HepG2 (cell line): ENCODE results near the gene DLAT.

Source experiments
- CEBPB ChIP-seq: IDR thresholded peaks from 2 replicates; pipeline ENCODE4 v1.6.1; 2011; ENCODE audit warnings: low read depth, low read length, improper control_type of control experiment, borderline replicate concordance
- CEBPZ ChIP-seq: IDR thresholded peaks from 2 replicates; pipeline ENCODE4 v1.6.1; 2012; ENCODE audit warnings: low read length, improper control_type of control experiment
- CTCF ChIP-seq: sonication (generic); formaldehyde crosslinking; IDR thresholded peaks from 2 replicates; pipeline ENCODE4 v1.5.0; 2020; ENCODE audit warnings: mild to moderate bottlenecking, missing genetic modification reagents, moderate library complexity
- FOXA1 ChIP-seq, 2 experiments: fragments of 450-650 bp in 1 of 2; sonication (generic) in 1 of 2; formaldehyde crosslinking in 1 of 2; IDR thresholded peaks; 2 replicates each; pipeline versions ENCODE4 v1.4.0 to v1.6.1; 2016 to 2020; ENCODE audit warnings: missing genetic modification reagents in 1 of 2
- LBX2 ChIP-seq: sonication (generic); formaldehyde crosslinking; IDR thresholded peaks from 2 replicates; pipeline ENCODE4 v1.5.0; 2020; ENCODE audit warnings: missing genetic modification reagents, mild to moderate bottlenecking, borderline replicate concordance
- MXD3 ChIP-seq: IDR thresholded peaks from 2 replicates; pipeline ENCODE4 v1.6.1; 2016; ENCODE audit warnings: mild to moderate bottlenecking, missing biosample characterization, missing genetic modification reagents
- POLR2AphosphoS5 ChIP-seq: IDR thresholded peaks from 2 replicates; pipeline ENCODE4 v1.6.1; 2012; ENCODE audit warnings: low read depth, low read length
- SATB2 ChIP-seq: sonication (generic); formaldehyde crosslinking; IDR thresholded peaks from 2 replicates; pipeline ENCODE4 v1.5.0; 2020; ENCODE audit warnings: missing genetic modification reagents
- SMAD3 ChIP-seq: sonication (generic); formaldehyde crosslinking; IDR thresholded peaks from 2 replicates; pipeline ENCODE4 v1.4.0; 2020; ENCODE audit warnings: missing genetic modification reagents
- SOX6 ChIP-seq, 2 experiments: fragments of 450-650 bp in 1 of 2; sonication (generic) in 1 of 2; formaldehyde crosslinking in 1 of 2; IDR thresholded peaks; 2 replicates each; pipeline versions ENCODE4 v1.4.0 to v1.6.1; 2017 to 2020; ENCODE audit warnings: antibody characterized with exemption in 1 of 2, mild to moderate bottlenecking in 1 of 2, missing genetic modification reagents in 1 of 2
- TAF15 ChIP-seq: fragments of 200-400 bp; formaldehyde crosslinking; IDR thresholded peaks from one replicate; pipeline ENCODE4 v1.6.1; 2018; ENCODE audit warnings: mild to moderate bottlenecking, low read depth, low read length; ENCODE audit not compliant: poor library complexity, severe bottlenecking
- ZNF3 ChIP-seq: IDR thresholded peaks from 2 replicates; pipeline ENCODE4 v1.7.0; 2017; ENCODE audit warnings: inconsistent platforms
- ZNF362 ChIP-seq: sonication (generic); formaldehyde crosslinking; IDR thresholded peaks from 2 replicates; pipeline ENCODE4 v1.4.0; 2020; ENCODE audit warnings: missing genetic modification reagents, mild to moderate bottlenecking, borderline replicate concordance

- TF ChIP-seq SMAD3 (CRISPR knock-in tag) (no peak), SATB2 (CRISPR knock-in tag) (no peak), ZNF3 (CRISPR knock-in tag) (no peak), MXD3 (no peak), FOXA1 (IDR thresholded peaks at IDR 0.05) (no peak), FOXA1 (CRISPR knock-in tag; IDR thresholded peaks at IDR 0.05) (no peak), CTCF (CRISPR knock-in tag) (no peak), SOX6 (IDR thresholded peaks at IDR 0.05) (no peak), SOX6 (CRISPR knock-in tag; IDR thresholded peaks at IDR 0.05) (no peak), POLR2AphosphoS5 (no peak), CEBPB (no peak), TAF15 (no peak), LBX2 (CRISPR knock-in tag) (no peak), ZNF362 (CRISPR knock-in tag) (no peak), CEBPZ (no peak)
These were observed 47.8 kb upstream of the DLAT start for GRCh38 chr11:111977146-111978027.
